PFSK-1 (cell line): ENCODE data around the gene ESF1.

Source experiments
- FOXP2 ChIP-seq: optimal IDR thresholded peaks from 2 replicates; pipeline ENCODE3; 2011; ENCODE audit warnings: borderline replicate concordance, control low read depth, inconsistent platforms; ENCODE audit not compliant: insufficient read depth; ENCODE audit errors: extremely low read length, extremely low read depth
- POLR2AphosphoS5 ChIP-seq: IDR thresholded peaks from 2 replicates; pipeline ENCODE4 v1.6.1; 2012; ENCODE audit warnings: low read depth, mild to moderate bottlenecking, control low read depth, low read length, moderate library complexity
- SIN3A ChIP-seq: IDR thresholded peaks from 2 replicates; pipeline ENCODE4 v1.6.1; 2012; ENCODE audit warnings: mild to moderate bottlenecking, low read length, moderate library complexity, borderline replicate concordance; ENCODE audit not compliant: insufficient read depth
- TAF1 ChIP-seq: IDR thresholded peaks from 2 replicates; pipeline ENCODE4 v1.6.1; 2012; ENCODE audit warnings: low read length, control low read depth, borderline replicate concordance; ENCODE audit not compliant: insufficient read depth
- TF ChIP-seq, protein P1 (sequence below), 2 experiments: IDR thresholded peaks; 2 replicates each; pipeline versions ENCODE4 v1.6.1 to v1.8.0; 2011 to 2012; ENCODE audit warnings: low read depth in 2 of 2, low read length in 2 of 2, control low read depth in 1 of 2, inconsistent platforms in 1 of 2, mild to moderate bottlenecking in 1 of 2, moderate library complexity in 1 of 2; ENCODE audit not compliant: insufficient read depth in 1 of 2

ESF1 gene

DNA sequence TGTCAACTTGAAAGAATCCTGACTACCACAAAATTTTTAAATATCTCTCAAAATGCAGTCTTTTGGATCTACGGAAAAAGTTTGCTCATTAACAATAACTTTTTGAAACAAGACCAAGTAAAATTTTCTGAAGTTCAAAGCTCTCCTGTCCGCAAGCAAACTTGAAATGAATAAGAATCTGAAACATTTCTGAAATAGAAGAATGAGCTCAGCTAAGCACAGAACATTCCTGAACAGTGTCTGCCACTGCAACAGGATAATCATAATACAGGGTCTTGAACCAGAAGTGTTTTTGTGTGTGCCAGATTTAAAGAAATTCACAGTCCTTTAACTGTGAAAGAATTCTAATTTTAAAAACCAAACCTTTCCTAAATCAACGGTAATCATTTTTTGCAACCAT is 96.9 kb downstream of the ESF1 start:
- TF ChIP-seq, protein P1, sequence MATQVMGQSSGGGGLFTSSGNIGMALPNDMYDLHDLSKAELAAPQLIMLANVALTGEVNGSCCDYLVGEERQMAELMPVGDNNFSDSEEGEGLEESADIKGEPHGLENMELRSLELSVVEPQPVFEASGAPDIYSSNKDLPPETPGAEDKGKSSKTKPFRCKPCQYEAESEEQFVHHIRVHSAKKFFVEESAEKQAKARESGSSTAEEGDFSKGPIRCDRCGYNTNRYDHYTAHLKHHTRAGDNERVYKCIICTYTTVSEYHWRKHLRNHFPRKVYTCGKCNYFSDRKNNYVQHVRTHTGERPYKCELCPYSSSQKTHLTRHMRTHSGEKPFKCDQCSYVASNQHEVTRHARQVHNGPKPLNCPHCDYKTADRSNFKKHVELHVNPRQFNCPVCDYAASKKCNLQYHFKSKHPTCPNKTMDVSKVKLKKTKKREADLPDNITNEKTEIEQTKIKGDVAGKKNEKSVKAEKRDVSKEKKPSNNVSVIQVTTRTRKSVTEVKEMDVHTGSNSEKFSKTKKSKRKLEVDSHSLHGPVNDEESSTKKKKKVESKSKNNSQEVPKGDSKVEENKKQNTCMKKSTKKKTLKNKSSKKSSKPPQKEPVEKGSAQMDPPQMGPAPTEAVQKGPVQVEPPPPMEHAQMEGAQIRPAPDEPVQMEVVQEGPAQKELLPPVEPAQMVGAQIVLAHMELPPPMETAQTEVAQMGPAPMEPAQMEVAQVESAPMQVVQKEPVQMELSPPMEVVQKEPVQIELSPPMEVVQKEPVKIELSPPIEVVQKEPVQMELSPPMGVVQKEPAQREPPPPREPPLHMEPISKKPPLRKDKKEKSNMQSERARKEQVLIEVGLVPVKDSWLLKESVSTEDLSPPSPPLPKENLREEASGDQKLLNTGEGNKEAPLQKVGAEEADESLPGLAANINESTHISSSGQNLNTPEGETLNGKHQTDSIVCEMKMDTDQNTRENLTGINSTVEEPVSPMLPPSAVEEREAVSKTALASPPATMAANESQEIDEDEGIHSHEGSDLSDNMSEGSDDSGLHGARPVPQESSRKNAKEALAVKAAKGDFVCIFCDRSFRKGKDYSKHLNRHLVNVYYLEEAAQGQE (IDR thresholded peaks at IDR 0.05; ENCODE audit: insufficient read depth in 1 of 2, low read depth in 2 of 2, low read length in 2 of 2), result no peak
- no peak for TF ChIP-seq TAF1
- TF ChIP-seq FOXP2, result no peak
- no peak for TF ChIP-seq POLR2AphosphoS5
- TF ChIP-seq SIN3A, result no peak

GRCh38 chr20:13685623-13686022 is 99.1 kb downstream of the ESF1 start:
- no peak for TF ChIP-seq TAF1
- TF ChIP-seq FOXP2, result no peak
- TF ChIP-seq POLR2AphosphoS5, result no peak
- TF ChIP-seq, protein P1 (IDR thresholded peaks at IDR 0.05; ENCODE audit: insufficient read depth in 1 of 2, low read depth in 2 of 2, low read length in 2 of 2), result no peak
- TF ChIP-seq SIN3A, result no peak

- TF ChIP-seq, protein P1 (IDR thresholded peaks at IDR 0.05; ENCODE audit: insufficient read depth in 1 of 2, low read depth in 2 of 2, low read length in 2 of 2), result no peak
- TF ChIP-seq POLR2AphosphoS5 (no peak), SIN3A (no peak), FOXP2 (no peak), TAF1 (no peak)
These were observed 100.0 kb downstream of the ESF1 start for GRCh38 chr20:13684566-13685222.

- TF ChIP-seq, protein P1 (IDR thresholded peaks at IDR 0.05; ENCODE audit: insufficient read depth in 1 of 2, low read depth in 2 of 2, low read length in 2 of 2), result no peak
These were observed 100.9 kb downstream of the ESF1 start for GRCh38 chr20:13683833-13684232.
